NCI-H526 (cell line): ENCODE results near the gene FGD2.
A peak's percentile ranks its signal among the peaks of the same experiment; 100 is the strongest.
"Not testable (repeated sequence)": the region's sequence is repeated elsewhere in the genome, so short reads cannot be mapped to it uniquely, and the experiment has no call there.

Experiments
- DNase-seq, 2 experiments: peaks; one replicate each; lab custom pipeline; 2025; lab: John Stamatoyannopoulos, UW

Gene FGD2

GRCh38 chr6:36971921-36972673 is 33.4 kb upstream of the FGD2 start:
- no peak for DNase-seq

DNA sequence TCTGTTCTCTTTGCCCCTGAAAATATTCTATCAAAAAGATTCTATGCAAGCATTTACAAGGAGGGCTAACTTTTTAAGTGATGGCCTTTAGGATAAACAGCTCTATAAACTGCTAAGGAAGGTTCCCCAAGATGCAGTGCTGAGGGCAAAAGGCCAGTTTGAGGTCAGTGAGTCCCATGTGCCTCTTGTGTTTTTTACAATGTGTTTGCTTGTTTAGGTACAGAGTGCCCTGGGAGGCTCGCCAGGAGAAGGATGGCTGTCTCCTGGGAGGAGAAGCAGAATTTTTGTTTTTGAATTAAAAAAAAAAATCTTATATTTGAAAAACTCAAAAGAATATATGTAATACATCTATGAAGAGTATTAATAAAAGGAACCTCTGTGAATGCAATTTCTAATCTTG is 32.3 kb upstream of the FGD2 start:
- DNase-seq: no peak

DNA sequence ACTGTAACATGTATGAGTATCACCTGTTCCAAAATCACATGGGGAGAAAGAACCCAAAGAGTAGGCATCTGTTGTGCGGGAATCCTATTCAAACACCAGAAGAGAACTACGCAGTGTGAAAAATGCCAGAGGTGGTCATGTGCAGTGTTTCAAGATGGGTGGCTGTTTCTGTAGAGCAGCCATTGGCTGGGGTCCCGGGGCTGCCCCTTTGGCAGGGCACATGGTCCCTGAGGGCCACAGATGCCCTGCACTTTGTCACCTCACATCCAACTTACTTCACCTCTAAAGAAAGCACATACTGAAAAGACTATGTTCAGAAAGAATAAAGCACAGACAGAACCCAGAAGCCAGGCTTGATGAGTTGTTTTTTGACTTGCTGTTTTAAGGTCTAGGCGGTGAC is 31.8 kb upstream of the FGD2 start:
- no peak for DNase-seq

DNA sequence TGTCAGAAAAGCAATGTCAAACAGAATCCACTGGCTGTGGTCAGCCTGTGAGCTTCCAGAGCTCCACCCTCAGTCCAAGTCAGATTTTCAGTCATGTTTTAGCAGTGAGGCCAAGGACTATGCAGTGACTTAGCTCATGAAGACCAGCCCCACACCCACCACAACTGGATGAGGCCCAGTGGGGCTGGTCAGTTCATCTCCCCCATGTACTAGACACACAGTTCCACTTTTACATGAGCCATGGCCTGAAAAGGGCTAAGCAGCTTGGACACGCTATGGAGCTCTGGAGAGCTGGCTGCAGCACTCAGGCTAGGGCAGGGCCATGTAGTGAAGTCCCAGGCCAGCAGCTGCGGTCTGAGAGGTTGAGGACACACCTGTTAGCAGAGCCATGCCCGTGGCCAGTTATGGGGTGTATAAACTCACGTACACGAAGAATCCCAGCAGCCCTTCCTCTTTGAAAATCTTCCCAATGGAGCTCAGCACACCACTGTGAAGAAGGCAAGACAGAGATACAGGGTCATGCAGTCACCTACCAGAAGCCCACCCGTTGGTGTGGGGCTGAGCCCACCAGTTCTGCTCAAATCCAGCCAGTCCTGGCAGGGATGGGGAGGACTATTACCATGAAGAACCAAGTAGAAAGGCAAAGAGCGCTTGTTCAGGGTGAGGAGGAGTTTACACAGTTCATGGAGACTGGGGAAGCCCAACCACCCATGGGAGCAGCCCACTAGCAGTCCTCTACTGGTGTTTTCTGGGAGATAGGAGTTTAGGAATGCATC is 30.0 kb upstream of the FGD2 start:
- no peak for DNase-seq

DNA sequence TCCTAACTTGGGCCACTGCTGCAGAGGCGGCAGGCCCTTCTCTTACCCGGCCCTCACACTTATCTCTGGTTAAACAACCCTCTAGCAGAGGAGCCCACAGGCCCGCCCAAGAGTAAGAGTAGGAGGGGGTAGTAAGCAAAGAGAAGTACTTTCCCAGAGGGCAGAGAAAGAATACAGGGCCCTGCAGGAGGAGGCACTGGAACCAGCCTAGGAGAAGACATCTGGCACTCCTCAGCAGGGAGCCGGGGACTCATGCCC is 29.5 kb upstream of the FGD2 start:
- no peak for DNase-seq

DNA sequence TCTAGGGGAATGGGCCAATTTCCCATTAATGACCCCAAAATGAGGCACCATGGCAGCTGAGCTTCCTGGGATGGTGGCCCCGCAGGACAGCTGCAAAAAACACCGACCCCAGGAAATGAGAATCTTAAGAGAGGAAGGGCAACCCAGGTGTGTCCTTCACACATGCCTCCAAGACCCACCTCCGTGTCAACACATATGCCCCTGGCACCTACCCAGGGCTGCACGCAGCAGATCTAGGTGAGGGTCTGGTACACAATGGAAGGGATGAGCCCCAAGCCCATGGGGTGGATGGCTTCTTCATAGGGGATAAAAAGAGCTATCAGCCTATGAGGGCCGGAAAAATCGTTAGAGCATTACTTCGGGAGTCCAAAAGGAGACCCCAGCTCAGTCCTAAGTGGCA is 28.9 kb upstream of the FGD2 start:
- DNase-seq: no peak

GRCh38 chr6:36976931-36977330 is 28.5 kb upstream of the FGD2 start:
- no peak for DNase-seq

DNA sequence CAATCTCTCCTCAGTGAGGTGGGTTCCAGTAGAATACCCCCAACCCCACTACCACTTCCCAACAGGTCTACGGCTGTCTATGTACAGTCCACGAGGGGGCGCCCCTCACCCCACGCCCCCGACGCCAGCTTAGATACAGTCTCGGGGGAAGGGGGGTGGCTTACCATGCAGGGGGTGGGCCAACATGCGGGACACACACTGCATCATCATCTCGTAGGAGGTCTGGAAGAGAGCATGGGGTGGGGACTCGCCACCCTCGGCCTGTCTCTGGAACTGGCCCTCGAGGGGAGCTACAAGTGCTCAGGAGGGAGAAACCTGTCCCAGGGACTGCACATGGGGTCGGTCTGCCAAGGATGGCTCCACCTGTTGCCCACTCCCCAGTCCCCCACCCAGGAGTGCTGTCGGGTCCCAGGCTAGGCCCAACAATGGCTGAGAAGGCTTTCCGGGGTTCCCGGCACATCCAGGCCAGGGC is 27.9 kb upstream of the FGD2 start:
- peak in 1 of 2 experiments; percentile 36 for DNase-seq

DNA sequence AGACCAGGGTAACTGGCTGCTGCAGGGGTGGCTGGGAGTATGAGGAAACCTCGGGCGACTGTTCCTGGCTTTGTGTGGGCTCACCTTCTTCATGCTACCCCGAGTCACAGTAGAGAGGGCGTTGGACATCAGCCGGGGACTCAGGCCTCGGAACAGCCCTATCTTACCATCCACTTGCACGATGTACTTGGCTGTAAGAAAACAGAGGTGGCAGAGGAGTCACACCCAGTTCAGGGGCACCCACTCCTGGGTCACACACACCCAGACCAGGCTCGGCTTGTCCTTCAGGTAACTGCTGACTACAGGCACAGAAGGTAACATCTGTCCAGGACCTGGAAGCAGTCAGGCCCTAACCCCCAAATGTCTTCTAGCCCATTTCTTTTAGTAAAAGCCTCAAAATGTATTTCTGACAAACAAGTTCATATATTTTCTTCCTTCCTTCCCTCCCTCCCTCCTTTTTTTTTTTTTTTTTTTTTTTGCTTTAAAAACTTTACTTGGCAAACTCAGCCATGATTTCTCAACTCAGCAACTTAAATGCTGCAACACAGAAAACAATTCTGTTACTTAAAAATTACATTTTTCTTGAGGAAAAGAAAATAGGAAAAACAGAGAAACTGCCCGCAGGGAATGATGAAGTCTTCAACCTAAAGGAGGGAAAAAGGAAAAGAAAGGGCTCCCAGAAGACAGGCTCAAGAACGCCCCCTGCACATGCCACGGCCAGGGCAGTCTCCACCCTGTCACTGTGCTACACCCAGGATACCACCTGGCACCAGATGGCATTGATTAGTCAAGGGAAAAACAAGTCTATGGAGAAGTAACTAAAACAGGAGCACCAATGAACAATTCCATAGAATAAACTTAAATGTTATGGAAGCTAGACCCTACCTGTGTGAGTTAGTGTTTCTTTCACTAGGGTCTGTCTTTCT is 26.8 kb upstream of the FGD2 start:
- DNase-seq: no peak

GRCh38 chr6:36979347-36979742 is 26.1 kb upstream of the FGD2 start:
- DNase-seq: peak in 1 of 2 experiments; percentile 58

DNA sequence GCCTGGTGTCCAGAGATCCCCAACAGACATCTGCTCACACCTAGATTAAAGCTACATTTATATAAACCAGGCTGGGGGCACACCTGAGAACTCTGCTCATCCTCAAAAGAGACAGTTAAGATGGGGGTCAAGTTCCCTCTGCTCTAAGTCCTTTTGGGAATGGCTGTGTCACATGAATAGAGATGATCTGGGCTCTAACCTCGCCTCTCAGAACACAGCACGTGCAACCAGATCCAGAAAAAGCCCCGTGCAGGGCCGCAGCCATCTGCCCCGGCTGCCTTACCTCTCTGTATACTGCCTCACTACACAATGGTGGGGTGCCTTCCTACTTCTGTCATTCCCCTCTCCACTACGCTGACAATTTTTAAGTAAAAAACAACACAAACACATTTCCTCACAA is 25.3 kb upstream of the FGD2 start:
- DNase-seq: no peak

- no peak for DNase-seq
These were observed 24.4 kb upstream of the FGD2 start for GRCh38 chr6:36980876-36981619.

DNA sequence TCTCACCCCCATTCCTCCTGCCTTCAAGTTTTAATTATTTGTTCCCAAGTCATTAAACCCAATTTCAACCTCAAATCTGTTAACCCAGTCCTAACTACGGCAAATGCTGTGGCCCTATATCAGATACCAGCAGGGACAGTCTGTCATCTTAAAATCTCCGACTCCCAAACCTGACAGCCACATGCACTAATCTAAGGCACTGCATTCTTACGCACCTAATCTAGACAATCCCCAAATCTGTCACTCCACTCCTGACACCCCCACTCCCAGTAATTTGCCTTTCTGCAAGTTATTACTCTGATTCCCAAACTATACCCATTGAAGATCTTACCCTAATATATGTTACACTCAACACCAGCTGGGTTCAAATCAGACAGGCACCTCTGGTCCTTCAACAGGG is 21.9 kb upstream of the FGD2 start:
- no peak for DNase-seq

DNA sequence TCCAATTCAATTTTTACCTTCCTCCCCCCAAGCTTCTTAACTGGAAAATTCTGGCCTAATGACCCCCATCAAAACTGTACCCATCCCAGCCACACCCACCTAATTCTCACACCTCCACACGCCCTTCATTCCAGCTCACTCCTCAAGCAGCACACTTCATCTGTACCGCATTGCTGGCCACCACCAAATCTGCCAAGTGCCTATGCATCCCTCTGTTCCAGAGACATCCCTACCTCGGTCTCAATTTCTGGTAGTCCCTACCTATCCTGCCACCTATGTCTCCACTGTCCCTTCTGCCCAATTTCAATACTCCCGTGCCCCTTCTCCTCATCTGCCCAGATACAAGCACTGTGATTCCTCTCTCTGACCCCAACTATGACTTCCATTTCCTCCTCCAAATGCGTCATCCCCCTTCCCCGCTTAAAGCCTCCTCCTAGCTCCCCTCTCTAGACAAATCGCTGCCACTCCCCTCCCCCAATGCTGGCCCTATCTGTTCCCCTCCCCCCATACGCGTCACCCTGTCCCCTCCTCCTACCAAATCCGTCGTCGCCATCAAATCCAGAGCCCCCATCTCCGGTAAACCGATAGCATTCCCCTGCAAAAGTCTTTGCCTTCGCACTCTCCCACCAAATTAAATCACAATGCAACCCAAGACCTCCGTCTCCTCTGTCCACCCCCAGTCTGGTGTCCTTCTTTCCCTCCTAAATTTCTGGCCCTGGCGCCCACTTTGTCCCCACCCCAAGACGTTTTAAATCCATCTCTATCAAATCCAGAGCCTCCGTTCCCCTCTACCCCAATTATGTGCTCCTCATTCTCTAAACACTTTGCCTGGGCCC is 20.7 kb upstream of the FGD2 start:
- DNase-seq: peak in 1 of 2 experiments; percentile 41

DNA sequence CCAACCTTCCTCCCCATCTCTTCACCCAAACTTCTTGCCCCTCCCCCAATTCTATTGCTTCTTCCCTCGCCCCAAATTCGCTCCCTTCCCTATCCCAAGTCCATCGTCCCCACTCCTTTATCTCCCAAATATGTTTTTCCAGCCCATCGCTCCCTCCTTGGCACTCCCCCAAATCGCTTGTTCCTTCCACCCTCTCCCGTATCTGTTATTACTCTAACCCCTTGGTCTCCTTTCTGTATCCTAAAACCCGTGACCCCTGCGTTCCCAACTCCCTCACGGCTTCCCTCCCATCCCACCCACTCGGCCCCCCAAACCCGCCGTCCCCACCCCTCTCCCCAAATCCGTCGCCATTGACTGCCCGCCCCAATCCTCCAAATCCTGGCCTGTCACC is 20.0 kb upstream of the FGD2 start:
- no peak for DNase-seq

DNA sequence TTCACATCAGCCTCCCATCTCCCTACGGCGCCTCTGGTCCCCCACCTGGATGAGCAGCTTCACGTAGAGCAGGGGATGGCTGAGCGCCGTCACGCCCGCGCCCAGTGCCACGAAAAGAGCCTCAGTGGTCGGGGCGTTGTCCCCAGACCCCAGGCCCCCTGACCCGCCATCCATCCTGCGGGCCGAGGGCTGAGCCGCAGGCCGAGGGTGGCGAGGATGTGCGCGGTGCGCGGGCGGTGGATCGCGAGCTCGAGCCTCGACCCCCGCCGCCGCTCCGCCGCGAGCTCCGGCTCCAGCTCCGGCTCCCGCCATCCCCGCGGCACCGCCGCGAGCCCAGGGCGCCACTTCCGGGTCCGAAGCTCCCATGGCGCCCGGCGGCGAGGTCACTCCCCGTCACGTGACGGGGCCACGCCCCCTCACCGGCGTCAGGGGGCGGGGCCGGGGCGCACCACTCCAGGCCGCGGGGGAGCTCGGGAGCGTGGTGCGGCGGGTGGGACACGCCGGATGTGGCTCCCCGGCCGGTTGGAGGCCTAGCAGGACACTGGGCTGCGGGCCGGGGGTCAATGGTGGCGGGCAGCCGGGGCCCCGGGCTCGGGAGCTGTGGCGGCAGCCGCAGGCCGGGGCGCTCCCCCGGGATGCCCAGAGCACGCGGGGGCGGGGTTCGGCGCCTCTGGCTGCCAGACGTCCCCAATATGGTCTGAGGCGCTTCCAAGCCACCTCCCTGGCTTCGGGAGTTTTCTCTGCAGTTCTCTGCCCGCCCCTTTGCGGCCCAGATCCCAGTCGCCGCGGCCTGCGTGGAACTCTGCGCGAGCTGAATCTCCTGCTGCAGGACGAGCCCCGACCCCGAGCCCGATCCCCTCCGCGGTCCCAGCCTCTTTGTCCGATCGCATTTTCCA is 19.4 kb upstream of the FGD2 start, which contains the start of gene MTCH1:
Gene MTCH1, minus strand, starts transcription at position 389 of the 896 bp plus-strand sequence. Its CDS starts 23 bp downstream, at position 366.
- DNase-seq: peak; percentile 61 to 93

DNA sequence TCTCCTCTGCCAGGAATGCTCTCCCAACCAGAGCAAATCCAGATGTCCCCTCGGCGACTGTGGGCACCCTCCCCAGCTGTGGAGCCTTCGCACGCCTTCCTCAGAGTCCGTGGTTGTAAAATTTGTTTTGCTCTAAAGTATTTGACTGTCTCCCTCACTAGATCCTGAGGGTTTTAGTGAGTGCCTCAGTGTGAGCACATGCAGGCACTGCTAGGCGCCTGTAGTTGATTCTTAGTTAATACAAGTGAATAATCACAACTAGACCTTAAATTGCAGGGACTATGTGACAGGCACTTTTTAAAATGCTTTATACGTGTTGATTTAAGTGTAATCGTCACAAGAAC is 18.8 kb upstream of the FGD2 start:
- DNase-seq: peak in 1 of 2 experiments; percentile 29

DNA sequence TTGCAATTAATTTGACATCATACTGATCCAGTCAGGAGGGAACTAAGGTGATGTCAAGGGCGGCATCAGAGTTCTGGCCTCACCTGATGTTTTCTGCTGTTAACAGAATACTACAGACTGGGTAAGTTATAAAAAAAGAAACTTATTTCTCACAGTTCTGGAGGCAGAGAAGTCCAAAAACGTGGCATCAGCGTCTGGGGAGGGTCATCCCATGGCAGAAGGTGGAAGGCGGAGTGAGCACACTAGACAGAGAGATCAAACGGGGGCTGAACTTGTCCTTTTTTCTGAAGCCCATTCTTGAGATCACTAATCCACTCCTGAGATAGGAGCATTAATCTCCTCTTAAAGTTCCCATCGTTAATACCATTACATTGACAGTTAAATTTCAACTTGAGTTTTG is 16.2 kb upstream of the FGD2 start:
- no peak for DNase-seq

GRCh38 chr6:36990401-36990800 is 15.1 kb upstream of the FGD2 start:
- not testable (repeated sequence) for DNase-seq
